Transverse colon (tissue), 4 donors: ENCODE results near the gene LRRC7. TPM values are rescaled to one million over a fixed set of nuclear protein-coding genes. Genes with fewer than 3 reads are reported as not detected.

Source experiments
- DNase-seq: peaks from one replicate; pipeline ENCODE4 v3.0.0-alpha.2; 2019
- H3K27ac ChIP-seq, 4 donors: fragments of 200-600 bp; sonication (generic); 2 replicates each; pipeline ENCODE4 v1.5.1; 2016 to 2018; ENCODE audit warnings: inconsistent platforms in 4 of 4
- H3K27me3 ChIP-seq: fragments of 200-600 bp; sonication (generic); 2 replicates; pipeline ENCODE4 v1.5.1; 2017; ENCODE audit warnings: inconsistent platforms
- H3K36me3 ChIP-seq, 4 donors: fragments of 200-600 bp; sonication (generic); 2 replicates each; pipeline ENCODE4 v1.5.1; 2017 to 2019; ENCODE audit warnings: inconsistent platforms in 4 of 4
- H3K4me1 ChIP-seq, 4 donors: fragments of 200-600 bp; sonication (generic); 2 replicates each; pipeline ENCODE4 v1.5.1; 2017 to 2020; ENCODE audit warnings: inconsistent platforms in 4 of 4
- H3K4me3 ChIP-seq, 4 donors: fragments of 200-600 bp; sonication (generic); 1 replicate in 1 of 4; 2 replicates in 3 of 4; pipeline versions ENCODE4 v1.5.1 to v1.6.1; 2017 to 2019; ENCODE audit warnings: inconsistent platforms in 4 of 4
- H3K9me3 ChIP-seq, 2 donors: fragments of 200-600 bp; sonication (generic); 2 replicates each; pipeline ENCODE4 v1.5.1; 2017 to 2019; ENCODE audit warnings: inconsistent platforms in 2 of 2
- EP300 ChIP-seq: sonication (generic); formaldehyde crosslinking; IDR thresholded peaks from one replicate; pipeline ENCODE4 v1.6.1; 2017; ENCODE audit warnings: antibody characterized with exemption, low read depth
- POLR2A ChIP-seq: fragments of 450-650 bp; IDR thresholded peaks from one replicate; pipeline ENCODE4 v1.6.1; 2016; ENCODE audit warnings: antibody characterized with exemption, mild to moderate bottlenecking, moderate library complexity
- POLR2AphosphoS5 ChIP-seq, 3 donors: sonication (generic); formaldehyde crosslinking; IDR thresholded peaks; one replicate each; pipeline ENCODE4 v1.6.1; 2016; ENCODE audit warnings: antibody characterized with exemption in 3 of 3
- WGBS, 2 donors: methylation state at CpG; one replicate each; pipeline ENCODE4 v1.1.5; 2018; ENCODE audit warnings: low coverage in 1 of 2; 5-methylcytosine and 5-hydroxymethylcytosine counted together
- in situ Hi-C, 4 donors: fragments of 200-750 bp; cut with MboI; loops; one replicate each; pipeline versions ENCODE4 v1.15.0 to v1.15.1; 2017; ENCODE audit warnings: low sequenced_read_pairs in 3 of 4, low pct_ligation_motif_present in 1 of 4, low pct_unique_long_range_greater_than_20kb in 1 of 4
- intact Hi-C: fragments of 100-400 bp; cut with DNase I; formaldehyde crosslinking; loops from one replicate; pipeline ENCODE4 v1.15.1; 2023; ENCODE audit warnings: low total_unique reads
- total RNA-seq, 4 donors: library from RNA; depleted of rRNA; stranded (reverse); fragments of >200 nt; gene quantifications; one replicate each; pipeline ENCODE4 v1.1.0, GENCODE V29; 2016
- TF ChIP-seq, protein P1 (sequence below), 5 experiments: fragments of 200-600 bp in 3 of 5; fragments of 450-650 bp in 2 of 5; sonication (generic) in 3 of 5; IDR thresholded peaks; 1 replicate in 2 of 5; 2 replicates in 3 of 5; pipeline ENCODE4 v1.5.1; 2016 to 2017; ENCODE audit warnings: antibody characterized with exemption in 5 of 5, inconsistent platforms in 3 of 5, mild to moderate bottlenecking in 2 of 5, moderate library complexity in 1 of 5

LRRC7 gene
- total RNA-seq, 4 donors from 2014 or later = 0.32 to 1.1 TPM; not detected in 2

DNA sequence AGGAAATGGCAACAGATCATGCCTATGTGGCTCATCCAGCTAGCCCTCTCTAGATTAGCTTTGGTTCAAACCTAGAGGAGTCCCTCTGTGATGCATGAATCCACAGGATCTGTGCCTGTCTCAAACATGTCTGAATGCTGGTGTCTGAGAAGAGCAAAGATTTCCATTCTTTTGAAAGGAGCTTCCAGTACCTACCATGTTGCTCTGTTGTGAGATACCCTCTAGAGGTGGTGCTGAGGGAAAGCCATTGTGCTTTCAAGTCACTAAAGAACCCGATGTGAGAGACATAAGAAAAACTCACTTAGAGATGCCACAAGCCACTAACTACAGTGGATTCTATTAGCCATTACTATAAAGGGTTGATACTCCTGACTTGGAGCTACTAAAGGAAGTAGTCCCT lies 534.1 kb downstream of the LRRC7 start:
- H3K27me3 ChIP-seq = no peaks in the 10 kb centered on the region
- intact Hi-C loops (no loop called here), in situ Hi-C loops (no loop called here)
- no peak overlapping the region for H3K4me3 ChIP-seq
- no peaks in the 10 kb centered on the region for H3K36me3 ChIP-seq
- H3K9me3 ChIP-seq = no peaks in the 10 kb centered on the region
- TF ChIP-seq EP300 (no peak), POLR2A (no peak), POLR2AphosphoS5 (IDR thresholded peaks at IDR 0.05) (no peak)
- TF ChIP-seq, protein P1, sequence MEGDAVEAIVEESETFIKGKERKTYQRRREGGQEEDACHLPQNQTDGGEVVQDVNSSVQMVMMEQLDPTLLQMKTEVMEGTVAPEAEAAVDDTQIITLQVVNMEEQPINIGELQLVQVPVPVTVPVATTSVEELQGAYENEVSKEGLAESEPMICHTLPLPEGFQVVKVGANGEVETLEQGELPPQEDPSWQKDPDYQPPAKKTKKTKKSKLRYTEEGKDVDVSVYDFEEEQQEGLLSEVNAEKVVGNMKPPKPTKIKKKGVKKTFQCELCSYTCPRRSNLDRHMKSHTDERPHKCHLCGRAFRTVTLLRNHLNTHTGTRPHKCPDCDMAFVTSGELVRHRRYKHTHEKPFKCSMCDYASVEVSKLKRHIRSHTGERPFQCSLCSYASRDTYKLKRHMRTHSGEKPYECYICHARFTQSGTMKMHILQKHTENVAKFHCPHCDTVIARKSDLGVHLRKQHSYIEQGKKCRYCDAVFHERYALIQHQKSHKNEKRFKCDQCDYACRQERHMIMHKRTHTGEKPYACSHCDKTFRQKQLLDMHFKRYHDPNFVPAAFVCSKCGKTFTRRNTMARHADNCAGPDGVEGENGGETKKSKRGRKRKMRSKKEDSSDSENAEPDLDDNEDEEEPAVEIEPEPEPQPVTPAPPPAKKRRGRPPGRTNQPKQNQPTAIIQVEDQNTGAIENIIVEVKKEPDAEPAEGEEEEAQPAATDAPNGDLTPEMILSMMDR (IDR thresholded peaks at IDR 0.05) = no peak
- no peaks in the 10 kb centered on the region for H3K4me1 ChIP-seq
- DNase-seq = no peak
- 48% methylated on average over 1 of the region's 1 CpG; no CpG with 5 or more reads in 1 of the 2 donors for WGBS, 2 donors
- no peak overlapping the region for H3K27ac ChIP-seq

DNA sequence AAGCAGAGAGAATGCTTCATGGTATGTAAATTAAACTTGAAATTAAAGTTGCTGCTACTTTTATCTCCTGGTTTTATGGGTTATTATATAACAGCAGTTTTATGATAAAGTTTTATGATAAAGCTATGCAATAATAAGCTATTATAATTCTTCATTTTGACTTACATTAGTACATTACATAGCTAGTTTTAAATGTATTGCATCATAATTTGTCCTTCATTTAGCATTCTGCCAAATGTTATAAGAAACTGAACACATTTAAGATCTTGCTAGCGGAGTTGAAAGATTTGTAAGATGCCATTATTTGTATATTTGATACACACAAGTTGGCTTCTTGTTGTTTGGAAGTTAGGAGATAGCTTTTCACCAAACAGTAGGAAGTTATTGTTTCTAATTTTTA lies 536.0 kb downstream of the LRRC7 start:
- Histone ChIP-seq H3K9me3 (no peaks in the 10 kb centered on the region), H3K27ac (no peak overlapping the region), H3K27me3 (no peaks in the 10 kb centered on the region), H3K36me3 (no peaks in the 10 kb centered on the region), H3K4me3 (no peak overlapping the region), H3K4me1 (no peaks in the 10 kb centered on the region)
- intact Hi-C loops = no loop called here
- TF ChIP-seq, protein P1 (IDR thresholded peaks at IDR 0.05) = no peak
- no peak for TF ChIP-seq EP300
- TF ChIP-seq POLR2A = no peak
- TF ChIP-seq POLR2AphosphoS5 (IDR thresholded peaks at IDR 0.05) = no peak
- DNase-seq = no peak
- WGBS, 2 donors = 83 to 85% methylated on average over 1 of the region's 1 CpG
- in situ Hi-C loops = no loop called here

DNA sequence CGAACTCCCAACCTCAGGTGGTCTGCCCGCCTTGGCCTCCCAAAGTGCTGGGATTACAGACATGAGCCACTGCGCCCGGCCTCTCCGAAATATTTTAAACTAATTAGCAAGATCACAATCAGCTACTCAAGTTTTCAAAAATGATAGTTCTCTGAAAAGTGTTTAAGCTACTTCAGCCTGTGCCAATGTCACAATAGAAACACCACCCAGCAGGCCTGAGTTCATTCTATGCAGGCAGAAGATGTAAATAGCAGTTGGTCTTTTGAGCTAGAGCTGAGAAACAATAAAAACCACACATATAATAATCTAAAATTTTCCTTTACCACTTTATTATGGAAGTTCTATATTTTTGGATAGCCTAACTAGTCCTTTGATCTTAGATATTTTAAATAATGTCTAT lies 541.5 kb downstream of the LRRC7 start:
- WGBS, 2 donors = 84 to 100% methylated on average over 1 to 5 of the region's 5 CpGs
- Histone ChIP-seq H3K9me3 (no peaks in the 10 kb centered on the region), H3K4me1 (no peaks in the 10 kb centered on the region), H3K27ac (no peak overlapping the region), H3K27me3 (no peaks in the 10 kb centered on the region), H3K36me3 (no peaks in the 10 kb centered on the region), H3K4me3 (no peak overlapping the region)
- no peak for DNase-seq
- TF ChIP-seq POLR2AphosphoS5 (IDR thresholded peaks at IDR 0.05) (no peak), EP300 (no peak), POLR2A (no peak)
- TF ChIP-seq, protein P1 (IDR thresholded peaks at IDR 0.05) = no peak
- in situ Hi-C loops = no loop called here
- intact Hi-C loops = no loop called here

DNA sequence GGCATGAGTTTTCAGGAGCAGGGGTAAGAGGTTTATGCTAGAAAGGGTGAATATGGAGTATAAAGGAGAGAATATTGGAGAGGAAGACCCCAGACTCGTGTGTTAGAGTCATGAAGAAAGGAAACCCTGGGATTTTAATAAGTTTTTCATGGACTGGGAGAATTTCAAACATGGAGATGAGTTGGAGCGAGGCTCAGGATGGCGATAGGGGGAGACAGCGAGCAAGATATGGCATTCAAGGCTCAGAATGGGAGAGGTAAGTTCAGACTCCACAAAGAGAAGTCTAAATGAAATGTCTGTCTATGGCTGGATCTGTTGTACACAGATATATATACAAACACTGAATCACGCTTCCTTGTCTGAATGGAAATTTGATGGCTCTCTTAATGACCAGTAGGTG lies 545.1 kb downstream of the LRRC7 start:
- in situ Hi-C loops = no loop called here
- 76 to 79% methylated on average over 5 of the region's 5 CpGs for WGBS, 2 donors
- no peak for DNase-seq
- Histone ChIP-seq H3K9me3 (no peaks in the 10 kb centered on the region), H3K36me3 (no peaks in the 10 kb centered on the region), H3K27ac (no peak overlapping the region), H3K4me3 (no peak overlapping the region), H3K4me1 (no peaks in the 10 kb centered on the region), H3K27me3 (no peaks in the 10 kb centered on the region)
- TF ChIP-seq EP300 = no peak
- TF ChIP-seq POLR2AphosphoS5 (IDR thresholded peaks at IDR 0.05) = no peak
- TF ChIP-seq POLR2A = no peak
- TF ChIP-seq, protein P1 (IDR thresholded peaks at IDR 0.05) = no peak
- intact Hi-C loops = no loop called here
